ENCODE results near the gene PDGFRB.

Gene PDGFRB

DNA sequence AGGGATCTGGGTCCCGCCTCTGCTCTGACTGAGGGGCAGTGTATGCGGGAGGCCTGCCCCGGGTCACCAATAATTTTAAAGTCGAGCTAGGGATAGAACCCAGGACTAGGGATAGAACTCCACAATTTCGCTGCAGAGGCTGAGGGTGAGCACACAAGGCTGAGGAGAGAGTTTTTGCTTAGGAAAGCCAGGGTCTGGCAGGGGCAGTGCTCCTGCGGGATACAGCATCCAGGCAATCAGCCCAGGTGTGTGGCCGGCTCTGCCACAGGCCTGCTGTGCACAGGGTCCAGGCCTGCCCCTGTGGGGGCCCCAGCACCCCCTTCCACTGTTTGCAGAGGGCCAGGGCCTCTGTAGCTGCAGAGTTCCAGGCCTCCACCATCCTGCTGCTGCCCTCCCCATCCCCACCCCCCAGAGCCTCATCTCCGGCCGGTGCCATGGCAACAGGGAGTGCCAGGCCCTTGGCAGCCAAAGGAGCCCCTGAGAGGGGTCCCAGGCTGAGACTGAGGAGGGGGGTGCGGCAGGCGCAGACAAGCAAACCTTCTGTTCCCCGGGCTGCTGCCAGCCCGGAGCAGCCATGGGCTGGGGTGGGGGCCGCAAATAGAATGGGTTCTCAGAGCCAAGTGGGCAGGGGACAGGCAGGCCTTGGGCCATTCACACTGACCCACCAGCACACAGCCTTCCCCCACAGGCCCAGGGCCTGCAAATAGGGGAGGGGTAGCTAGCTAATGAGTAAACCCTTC, 8.6 kb downstream of the PDGFRB start:
- no peak for DNase-seq (ENCODE audit: low read depth in 2 of 3, low spot score in 2 of 3)

DNA sequence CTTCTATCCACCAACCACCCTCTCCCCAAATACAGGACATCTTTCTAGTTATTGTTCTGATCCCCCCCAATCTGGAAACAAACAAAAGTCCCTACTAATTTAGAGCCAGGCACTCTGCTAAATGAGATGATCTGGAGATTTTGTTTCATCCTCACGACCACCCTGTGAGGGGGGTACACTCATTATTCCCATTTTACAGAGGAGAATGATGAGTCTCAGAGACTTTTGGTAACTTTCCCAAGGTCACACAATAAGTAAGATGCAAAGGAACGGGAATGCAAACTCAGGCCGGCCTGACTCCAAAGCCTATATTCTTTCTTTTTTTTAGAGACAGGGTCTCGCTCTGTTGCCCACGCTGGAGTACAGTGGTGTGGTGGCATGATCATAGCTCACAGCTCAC, 9.4 kb downstream of the PDGFRB start:
- DNase-seq (ENCODE audit: low read depth in 2 of 3, low spot score in 2 of 3), result no peak

DNA sequence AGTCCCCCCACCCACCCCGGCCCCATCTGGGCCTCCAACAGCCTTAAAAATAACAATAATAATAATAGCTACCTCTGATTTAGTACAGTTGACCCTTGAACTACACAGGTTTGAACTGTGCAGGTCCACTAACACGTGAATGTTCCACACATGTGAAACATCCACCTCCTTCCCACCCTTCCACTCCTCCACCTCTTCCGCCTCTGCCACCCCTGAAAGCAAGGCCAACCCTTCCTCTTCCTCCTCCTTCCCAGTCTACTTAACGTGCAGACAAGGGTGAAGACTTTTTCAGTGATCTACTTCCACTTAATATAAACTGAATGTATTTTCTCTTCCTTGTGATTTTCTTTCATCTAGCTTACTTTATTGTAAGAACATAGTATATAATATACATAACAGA, 10.8 kb downstream of the PDGFRB start:
- DNase-seq (ENCODE audit: low read depth in 2 of 3, low spot score in 2 of 3), result no peak

DNA sequence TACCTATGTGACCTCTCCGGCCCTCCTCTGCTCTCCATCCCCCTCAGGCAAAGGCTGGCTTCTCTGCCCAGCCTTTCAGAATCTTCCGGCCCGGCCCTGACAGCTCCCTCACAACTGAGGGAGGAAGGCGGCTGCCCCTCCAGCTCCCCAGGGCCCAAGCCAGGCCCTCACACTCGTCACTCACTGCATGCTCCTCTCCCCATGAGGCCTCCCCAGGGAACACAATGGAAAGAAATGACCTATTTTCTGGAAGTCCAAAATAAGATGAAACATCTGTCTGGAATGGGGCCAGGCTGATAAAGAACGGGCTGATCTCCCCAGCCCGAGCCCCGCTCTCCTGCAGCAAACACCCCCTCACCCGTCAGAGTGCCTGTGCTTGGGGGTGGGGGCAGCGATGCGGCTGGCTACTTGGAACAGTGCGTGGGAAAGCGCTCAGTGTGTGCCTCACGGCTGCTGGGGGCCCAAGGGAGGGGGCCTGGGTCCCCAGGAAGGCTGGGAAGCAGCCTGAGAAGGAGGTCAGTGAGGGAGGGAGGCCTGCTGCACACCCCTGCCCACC, 11.3 kb downstream of the PDGFRB start:
- DNase-seq (ENCODE audit: low read depth in 2 of 3, low spot score in 2 of 3), result no peak

DNA sequence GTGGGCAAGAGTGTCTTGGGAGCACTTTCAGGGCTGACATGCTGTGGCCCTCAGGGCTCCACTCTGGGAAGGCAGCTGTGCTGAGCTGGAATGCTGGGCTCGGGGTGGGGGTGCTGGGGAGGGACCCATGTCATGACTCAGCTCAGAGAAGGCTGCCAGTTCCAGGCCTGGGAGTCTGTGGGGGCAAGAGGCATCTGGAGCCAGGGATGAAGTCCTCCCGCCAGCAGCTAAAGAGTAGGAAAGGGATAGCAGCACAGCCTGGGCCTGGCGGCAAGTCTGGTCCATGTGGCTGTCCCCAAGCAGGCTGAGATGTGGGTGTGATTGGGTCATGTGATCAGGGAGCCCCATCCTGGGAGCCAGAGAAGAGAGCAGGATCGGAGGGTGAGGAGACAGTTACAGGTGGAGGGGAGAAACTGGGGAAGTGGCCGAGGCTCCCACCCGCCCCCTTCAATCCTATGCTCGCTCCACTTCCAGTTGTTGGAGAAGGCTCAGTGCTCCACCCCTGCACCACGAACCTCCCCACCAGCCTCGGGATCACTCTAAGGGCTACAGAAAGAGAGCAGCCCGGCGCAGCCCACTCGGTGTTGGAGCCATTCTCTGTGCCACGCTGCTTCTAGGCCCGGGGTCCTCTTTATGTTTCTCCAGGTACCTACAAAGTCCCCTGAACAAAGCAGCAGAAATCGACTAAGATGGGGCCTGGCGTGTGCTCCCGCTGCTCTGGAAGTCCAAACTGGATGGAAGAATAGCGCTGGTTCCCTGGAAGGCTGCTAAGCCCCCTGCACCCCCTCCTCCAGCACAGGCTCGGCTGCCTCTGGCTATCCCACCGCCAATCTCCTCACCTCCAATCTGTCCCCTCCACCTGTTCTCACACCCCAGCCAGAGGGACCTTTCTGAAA, 12.0 kb downstream of the PDGFRB start:
- DNase-seq (ENCODE audit: low read depth in 2 of 3, low spot score in 2 of 3), result no peak

DNA sequence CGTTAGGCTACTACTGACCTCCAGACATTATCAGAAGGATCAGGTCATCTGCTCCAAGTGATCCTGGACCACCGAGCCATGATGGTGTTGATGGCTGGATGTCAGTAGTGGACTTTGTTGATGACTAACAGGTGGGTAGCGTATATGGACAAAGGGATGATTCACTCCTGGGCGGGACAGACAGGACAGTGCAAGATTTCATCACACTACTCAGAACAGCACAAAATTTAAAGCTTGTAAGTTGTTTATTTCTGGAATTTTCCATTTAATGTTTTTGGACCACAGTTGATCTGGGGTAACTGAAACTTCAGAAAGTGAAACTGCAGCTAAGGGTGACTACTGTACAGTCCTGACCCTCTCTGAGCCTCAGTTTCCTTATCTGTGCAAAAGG, 12.7 kb downstream of the PDGFRB start:
- no peak for DNase-seq (ENCODE audit: low read depth in 2 of 3, low spot score in 2 of 3)

DNA sequence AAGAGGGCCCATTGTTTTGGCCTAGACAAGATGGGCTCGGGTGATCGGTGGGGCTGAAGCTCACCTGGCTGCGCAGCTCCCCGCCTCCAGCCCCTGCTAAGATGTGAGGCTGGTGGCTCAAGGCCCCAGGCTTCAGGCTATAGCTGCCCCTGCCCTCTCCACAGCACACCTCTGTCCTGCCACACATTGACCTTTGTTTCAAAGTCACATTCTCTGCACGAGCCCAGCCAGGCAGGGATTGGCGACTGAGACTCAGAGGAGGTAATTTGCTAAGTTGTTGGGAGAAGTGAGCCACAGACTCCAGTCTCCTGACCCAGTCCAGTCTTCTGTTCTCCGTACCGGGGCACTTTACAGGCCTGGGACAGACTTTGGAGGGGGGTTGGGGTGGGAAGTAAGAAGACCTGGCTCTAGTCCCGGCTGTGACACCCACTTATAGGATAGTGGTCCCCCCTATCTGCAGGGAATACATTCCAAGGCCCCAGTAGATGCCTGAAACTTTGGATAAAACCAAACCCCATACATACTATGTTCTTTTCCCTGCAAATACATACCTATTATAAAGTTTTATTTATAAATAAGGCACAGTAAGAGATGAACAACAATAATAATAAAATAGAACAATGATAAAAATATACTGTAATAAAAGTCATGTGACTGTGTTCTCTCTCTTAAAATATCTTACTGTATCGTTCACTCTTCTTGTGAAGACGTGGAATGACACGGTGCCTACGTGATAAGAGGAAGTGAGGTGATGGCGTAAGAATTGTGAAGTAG, 13.3 kb downstream of the PDGFRB start:
- DNase-seq (ENCODE audit: low read depth in 2 of 3, low spot score in 2 of 3), result no peak

DNA sequence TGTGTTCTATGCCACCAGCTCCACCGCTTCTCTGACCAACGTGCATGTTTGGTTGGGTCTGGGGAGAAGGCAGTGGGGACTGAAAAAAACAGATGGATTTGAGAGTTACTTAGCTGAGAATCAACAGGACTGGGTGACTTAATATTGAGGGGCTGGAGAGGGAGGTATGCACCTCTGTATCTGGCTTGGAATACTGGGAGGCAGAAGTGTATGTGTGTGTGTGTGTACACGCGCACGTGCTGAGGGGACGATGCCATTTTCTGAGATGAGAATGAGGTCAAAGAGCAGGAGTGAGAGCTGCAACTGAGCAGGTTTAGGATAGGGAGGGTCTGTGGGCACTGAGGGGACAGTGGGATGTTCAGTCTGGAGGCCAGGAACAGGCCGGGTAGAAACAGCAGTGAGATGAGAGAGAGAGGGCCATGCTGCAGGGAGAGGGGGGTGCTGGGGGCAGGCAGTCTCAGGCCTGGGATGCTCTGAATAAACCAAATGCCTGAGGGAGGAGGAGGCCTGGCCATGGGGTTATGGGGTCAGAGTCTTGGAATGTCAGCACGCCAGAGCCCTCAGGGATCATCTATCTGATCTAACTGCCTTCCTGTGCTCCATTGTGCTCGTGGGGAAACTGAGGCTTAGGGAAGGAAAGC, 14.0 kb downstream of the PDGFRB start:
- no peak for DNase-seq (ENCODE audit: low read depth in 2 of 3, low spot score in 2 of 3)

DNA sequence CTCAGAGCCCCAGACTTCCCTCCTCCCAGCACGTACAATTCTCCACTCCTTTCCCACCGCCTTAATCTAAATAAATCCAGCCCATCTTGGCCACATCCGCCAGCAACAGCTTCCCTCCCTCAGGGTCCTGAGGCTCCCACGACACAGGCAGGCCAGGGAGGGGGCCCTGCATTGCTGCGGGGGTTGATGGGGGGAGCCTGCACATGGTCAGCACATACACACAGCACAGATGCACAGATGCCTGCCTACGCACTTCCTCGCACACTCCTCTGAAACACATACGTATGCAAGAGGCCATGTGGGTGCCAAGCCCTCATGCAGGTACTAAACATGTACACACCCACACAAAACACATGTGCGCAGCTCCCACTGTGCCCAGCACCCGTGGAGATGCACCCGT, 14.8 kb downstream of the PDGFRB start:
- no peak for DNase-seq (ENCODE audit: low read depth in 2 of 3, low spot score in 2 of 3)

DNA sequence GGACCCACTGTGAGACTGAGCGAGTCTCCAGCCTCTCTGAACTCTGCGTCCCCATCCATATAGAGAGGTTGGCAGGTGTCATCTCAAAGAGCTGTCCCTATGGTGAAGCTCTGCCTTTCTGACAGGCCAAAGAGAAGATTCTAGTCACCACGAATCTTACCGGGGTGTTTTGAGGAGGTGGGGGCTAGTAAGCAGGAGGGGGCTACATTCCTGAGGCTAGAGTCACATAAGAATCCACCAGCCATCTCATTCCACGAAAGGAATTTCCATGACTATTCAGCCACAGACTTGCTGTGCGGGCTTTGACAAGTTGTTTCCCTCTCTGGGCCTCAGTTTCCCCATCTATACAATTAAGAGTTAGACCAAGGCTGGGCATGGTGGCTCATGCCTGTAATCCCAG, 16.3 kb downstream of the PDGFRB start:
- no peak for DNase-seq (ENCODE audit: low read depth in 2 of 3, low spot score in 2 of 3)

DNA sequence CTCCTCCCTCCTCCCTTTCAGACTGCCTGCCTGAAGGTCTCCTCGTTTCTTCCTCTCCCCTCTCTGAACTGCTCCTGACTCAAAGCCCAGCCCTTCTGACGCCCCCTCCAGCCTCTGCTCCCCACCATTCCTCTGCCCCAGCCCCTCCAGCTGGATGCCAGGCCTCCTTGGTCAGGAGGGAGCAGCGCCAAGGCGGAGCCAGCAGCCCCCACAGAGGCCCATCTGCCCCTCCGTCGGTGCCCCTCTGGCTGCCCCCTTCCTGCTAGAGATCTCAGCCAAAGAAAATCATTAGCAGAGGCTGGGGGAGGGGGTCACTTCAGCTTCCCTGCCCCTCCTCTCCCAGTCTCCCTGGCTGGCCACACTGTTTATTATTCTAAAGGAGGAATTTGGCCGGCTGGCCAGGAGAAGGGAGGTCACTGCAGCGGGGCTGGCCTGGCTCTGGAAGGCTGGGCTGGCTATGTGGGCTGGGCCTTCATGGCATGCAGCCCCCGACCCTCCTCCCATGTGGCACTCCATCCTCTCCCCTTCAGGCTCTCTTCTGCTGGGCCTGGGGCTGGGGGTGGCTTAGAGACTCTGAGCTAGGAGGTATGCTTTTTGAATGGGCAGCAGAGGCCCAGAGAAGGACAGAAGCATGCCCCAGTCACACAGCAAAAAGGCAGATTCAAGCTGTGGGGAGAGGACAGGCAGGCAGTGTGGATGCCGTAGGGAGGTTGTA, 16.9 kb downstream of the PDGFRB start:
- no peak for DNase-seq (ENCODE audit: low read depth in 2 of 3, low spot score in 2 of 3)

DNA sequence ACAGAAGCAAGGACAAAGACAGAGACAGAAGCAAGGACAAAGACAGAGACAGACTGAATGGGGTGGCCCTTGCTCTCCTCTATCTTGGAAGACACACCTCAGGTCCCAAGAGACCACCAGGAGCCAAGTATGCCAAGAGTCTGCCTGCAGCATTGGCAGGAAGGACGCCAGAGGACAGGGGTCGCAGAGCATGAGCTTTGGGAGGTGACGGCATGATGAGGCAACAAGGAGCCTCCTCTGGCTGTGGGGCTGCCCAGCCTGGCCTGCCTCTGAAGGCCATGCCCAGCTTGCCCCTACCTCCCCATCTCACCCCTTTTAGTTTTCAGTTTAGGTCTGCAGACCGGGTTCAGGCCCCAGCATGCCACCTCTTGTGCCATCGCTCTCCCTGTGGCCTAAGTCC, 17.6 kb downstream of the PDGFRB start:
- no peak for DNase-seq (ENCODE audit: low read depth in 2 of 3, low spot score in 2 of 3)

DNA sequence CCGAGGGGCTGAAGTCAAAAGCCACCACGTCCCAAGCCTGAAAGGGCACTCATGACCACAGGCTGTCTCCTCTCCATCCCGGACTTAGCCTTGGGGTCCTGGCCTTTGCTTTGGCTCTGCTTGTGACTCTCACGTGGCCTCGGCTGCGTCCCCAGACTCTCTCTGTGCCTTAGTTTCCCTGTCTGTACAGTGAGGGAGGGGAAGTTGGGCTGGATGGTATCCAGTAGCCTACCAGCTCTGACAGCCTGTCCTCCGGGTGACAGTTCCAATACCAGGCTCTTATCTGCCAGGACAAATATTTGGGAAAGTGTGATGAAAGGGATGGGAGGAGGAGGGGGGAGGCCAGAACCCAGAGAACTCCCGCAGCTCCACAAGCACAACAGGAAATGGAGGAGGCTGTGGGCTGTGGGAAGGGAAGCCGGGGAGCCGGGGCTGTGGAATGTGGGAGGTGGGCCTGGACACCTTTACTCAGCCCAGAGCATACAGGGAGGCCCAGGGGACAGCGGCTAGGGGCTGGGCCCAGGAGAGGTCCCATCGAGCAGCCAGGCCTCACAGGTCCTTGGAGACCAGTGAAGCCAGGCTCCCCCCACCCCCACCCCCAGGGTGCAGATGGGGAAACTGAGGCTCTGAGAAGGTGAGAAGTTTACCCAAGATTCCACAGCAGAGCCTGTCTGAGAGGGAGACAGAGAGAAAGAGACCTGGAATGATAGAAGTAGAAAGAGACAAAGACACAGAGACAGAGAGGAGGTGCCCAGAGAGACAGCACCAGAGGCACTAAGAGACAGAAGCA, 18.3 kb downstream of the PDGFRB start:
- DNase-seq (ENCODE audit: low read depth in 2 of 3, low spot score in 2 of 3), result no peak

DNA sequence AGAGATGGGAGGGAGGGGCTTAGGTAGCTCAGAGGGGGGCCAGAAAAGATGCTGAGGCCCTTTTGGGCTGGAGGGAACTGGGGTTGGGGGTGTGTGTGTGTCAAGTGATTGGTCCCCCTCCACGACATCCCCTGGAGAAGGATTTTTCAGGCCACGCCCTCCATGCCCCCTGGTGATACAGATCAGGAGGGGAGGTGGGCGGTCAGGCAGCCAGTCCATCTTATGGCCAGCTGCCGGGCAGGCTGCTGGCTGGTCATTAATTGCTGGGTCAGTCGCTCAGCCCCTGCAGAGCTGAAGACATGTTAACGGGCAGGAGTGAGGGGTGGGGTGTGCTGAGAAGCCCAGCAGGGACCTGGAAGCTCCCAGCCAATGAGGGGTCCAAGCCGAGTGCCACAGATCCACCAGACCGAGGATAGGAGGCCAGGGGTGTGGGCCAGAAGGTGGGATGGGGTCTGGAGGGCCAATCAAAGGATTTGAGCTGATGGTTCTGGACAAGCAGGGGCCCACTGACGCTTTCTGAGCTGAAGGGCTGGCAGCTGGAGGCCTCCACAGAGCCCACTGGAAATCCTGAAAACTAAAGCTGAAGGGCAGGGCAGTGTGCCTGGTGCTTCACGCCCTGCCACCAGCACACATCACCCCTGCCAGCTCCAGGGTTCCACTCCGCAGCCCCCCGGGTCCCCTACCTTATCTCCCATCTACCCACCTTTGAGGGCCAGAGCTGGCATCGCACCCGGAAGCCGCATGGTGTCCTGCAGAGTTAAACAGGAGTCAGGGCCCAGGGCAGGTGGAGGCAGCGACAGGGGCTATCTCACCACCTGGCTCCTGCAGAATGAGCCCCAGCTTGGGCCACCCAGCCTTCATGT, 19.1 kb downstream of the PDGFRB start:
- no peak for DNase-seq (ENCODE audit: low read depth in 2 of 3, low spot score in 2 of 3)

DNA sequence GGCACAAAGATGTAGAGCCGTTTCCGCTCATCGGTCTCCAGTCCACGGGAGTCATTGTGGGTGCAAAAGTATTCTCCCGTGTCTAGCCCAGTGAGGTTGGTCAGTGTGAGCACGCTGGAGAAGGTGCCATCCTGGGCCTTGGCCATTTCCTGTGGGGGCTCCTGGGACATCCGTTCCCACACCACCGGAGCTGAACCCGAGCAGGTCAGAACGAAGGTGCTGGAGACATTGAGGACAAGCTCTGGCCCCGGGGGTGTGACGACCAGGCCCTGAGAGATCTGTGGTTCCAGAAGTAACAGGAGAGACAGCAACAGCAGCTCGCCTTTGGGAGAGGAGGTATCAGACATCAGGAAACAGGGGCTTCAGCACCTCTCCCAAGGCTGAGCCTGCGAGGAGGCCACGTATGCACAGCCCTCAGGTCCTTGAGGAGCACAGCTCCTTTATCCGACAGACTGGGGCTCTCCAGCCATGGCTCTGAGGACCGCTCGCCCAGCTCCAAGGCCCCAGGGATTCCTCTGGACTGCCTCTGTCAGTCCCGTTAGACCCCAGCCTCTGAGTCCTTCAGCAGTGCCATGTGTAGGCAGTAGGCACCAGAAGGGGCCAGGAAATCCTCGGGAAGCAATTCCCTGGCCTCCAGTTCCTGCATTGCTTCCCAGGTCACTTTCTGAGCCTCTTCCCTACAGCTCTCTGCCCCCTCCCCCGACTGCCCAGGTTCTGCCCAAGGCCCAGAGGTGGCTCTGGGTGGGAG, 19.9 kb downstream of the PDGFRB start:
- no peak for DNase-seq (ENCODE audit: low read depth in 2 of 3, low spot score in 2 of 3)

DNA sequence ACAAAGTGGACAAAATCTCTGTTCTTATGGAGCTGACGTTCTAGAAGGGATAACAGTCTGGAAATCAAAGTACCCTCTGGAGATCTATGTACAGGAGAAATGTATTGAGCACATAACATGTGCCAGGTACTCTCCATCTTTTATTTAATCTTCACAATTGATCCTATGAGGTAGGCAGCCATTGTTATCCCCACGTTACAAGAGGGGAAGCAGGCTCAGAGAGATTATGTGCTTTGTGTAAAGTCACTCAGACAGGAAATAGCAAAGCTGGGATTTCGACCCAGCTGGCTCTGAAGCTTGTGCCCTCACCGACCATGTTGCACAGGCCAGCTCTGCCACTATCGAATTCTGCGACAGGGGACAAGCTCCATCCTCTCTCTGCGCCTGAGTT, 21.5 kb downstream of the PDGFRB start:
- no peak for DNase-seq (ENCODE audit: low read depth in 2 of 3, low spot score in 2 of 3)

DNA sequence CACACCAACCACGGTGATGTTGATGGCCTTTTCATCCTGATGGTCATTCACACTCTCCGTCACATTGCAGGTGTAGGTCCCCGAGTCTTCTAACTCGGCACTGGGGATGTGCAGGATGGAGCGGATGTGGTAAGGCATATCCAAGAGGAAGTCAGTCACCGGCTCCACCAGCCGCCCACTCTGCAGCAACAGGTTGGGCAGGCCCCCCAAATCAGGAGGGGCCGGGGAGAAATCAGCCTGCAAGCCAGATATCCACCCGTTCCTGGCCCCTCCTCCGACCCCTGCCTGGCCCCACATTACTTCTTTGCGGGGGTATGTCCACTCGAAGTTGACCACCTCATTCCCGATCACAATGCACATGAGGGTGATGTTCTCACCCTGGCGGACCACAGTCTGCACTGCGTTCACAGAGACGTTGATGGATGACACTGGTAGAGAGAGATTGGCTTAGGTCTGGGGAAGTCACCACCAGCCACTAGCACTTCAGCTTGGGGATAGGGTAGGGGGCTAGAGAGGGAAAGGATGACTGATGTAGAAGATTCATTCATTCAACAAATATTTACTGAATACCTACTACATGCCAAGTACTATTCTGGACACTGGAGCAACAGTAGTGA, 22.0 kb downstream of the PDGFRB start:
- no peak for DNase-seq (ENCODE audit: low read depth in 2 of 3, low spot score in 2 of 3)

DNA sequence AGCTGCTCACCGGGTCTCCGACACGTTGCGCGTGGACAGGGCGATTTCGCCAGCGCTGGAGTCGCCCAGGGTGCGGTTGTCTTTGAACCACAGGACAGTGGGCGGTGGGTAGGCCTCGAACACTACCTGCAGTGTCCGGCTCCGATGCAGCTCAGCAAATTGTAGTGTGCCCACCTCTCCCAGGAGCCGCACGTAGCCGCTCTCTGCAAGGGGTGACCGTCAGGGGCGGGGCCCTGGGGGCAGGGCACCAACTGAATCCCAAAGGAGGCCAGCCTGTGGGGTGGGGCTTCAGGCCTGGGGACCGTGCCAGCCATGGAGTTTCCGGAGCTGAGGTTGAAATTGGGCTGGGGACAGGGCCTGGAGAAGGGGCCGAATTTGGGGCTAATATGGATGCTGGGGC, 22.9 kb downstream of the PDGFRB start:
- no peak for DNase-seq (ENCODE audit: low read depth in 2 of 3, low spot score in 2 of 3)
